Neutrophil (primary cell): ENCODE data around the gene CLNK.
"Not testable (repeated sequence)": the region's sequence is repeated elsewhere in the genome, so short reads cannot be mapped to it uniquely, and the experiment has no call there.

Source experiments
- H3K27ac ChIP-seq: fragments of 200-600 bp; sonication (generic); 2 replicates; pipeline ENCODE4 v1.5.1; 2016; ENCODE audit warnings: mild to moderate bottlenecking, moderate library complexity
- H3K27me3 ChIP-seq: fragments of 200-600 bp; sonication (generic); 2 replicates; pipeline ENCODE4 v1.6.0; 2016; ENCODE audit warnings: mild to moderate bottlenecking
- H3K36me3 ChIP-seq: fragments of 200-600 bp; sonication (generic); 2 replicates; pipeline ENCODE4 v1.5.1; 2017
- H3K4me1 ChIP-seq, 2 experiments: fragments of 200-600 bp in 1 of 2; sonication (generic) in 1 of 2; 1 replicate in 1 of 2; 2 replicates in 1 of 2; pipeline versions ENCODE4 v1.5.1 to v1.6.1; 2013 to 2016; ENCODE audit warnings: low read depth in 1 of 2, low read length in 1 of 2, mild to moderate bottlenecking in 1 of 2, moderate library complexity in 1 of 2; ENCODE audit not compliant: control insufficient read depth in 1 of 2, insufficient read depth in 1 of 2
- H3K4me3 ChIP-seq, 2 experiments: fragments of 200-600 bp in 1 of 2; sonication (generic) in 1 of 2; 1 replicate in 1 of 2; 2 replicates in 1 of 2; pipeline ENCODE4 v1.5.1; 2013 to 2016; ENCODE audit warnings: low read depth in 1 of 2, low read length in 1 of 2, mild to moderate bottlenecking in 1 of 2, moderate library complexity in 1 of 2
- H3K9me3 ChIP-seq: fragments of 200-600 bp; sonication (generic); 2 replicates; pipeline ENCODE4 v1.5.1; 2016
- CTCF ChIP-seq: fragments of 200-600 bp; sonication (generic); IDR thresholded peaks from 2 replicates; pipeline ENCODE4 v1.5.1; 2016; ENCODE audit warnings: antibody characterized with exemption

Gene CLNK

GRCh38 chr4:10619855-10620254 is 64.7 kb downstream of the CLNK start:
- H3K27ac ChIP-seq: no peak overlapping the region
- no peaks in the 10 kb centered on the region for H3K36me3 ChIP-seq
- no peak for TF ChIP-seq CTCF
- H3K4me3 ChIP-seq: no peak overlapping the region
- no peaks in the 10 kb centered on the region for H3K27me3 ChIP-seq
- H3K9me3 ChIP-seq: no peaks in the 10 kb centered on the region
- H3K4me1 ChIP-seq: no peaks in the 10 kb centered on the region

- H3K27me3 ChIP-seq: no peaks in the 10 kb centered on the region
- H3K36me3 ChIP-seq: no peaks in the 10 kb centered on the region
- no peaks in the 10 kb centered on the region for H3K4me1 ChIP-seq
- no peak for TF ChIP-seq CTCF
- no peaks in the 10 kb centered on the region for H3K9me3 ChIP-seq
- H3K4me3 ChIP-seq: no peak overlapping the region
- H3K27ac ChIP-seq: no peak overlapping the region
Observed at GRCh38 chr4:10619220-10619619, 65.3 kb downstream of the CLNK start.

GRCh38 chr4:10614926-10615325 is 69.6 kb downstream of the CLNK start:
- not testable (repeated sequence) for H3K27ac ChIP-seq, H3K27me3 ChIP-seq, H3K4me1 ChIP-seq, H3K9me3 ChIP-seq, H3K36me3 ChIP-seq, H3K4me3 ChIP-seq

- no peak overlapping the region for H3K27ac ChIP-seq
- H3K4me3 ChIP-seq: no peak overlapping the region
- TF ChIP-seq CTCF: no peak
- no peaks in the 10 kb centered on the region for H3K27me3 ChIP-seq
- no peaks in the 10 kb centered on the region for H3K36me3 ChIP-seq
- no peaks in the 10 kb centered on the region for H3K4me1 ChIP-seq
- no peaks in the 10 kb centered on the region for H3K9me3 ChIP-seq
Observed at GRCh38 chr4:10613926-10614478, 70.6 kb downstream of the CLNK start.

- TF ChIP-seq CTCF: no peak
- Histone ChIP-seq H3K36me3 (no peaks in the 10 kb centered on the region), H3K4me3 (no peak overlapping the region), H3K27ac (no peak overlapping the region), H3K4me1 (no peaks in the 10 kb centered on the region), H3K27me3 (no peaks in the 10 kb centered on the region), H3K9me3 (no peaks in the 10 kb centered on the region)
Observed at GRCh38 chr4:10612476-10612875, 72.1 kb downstream of the CLNK start.

GRCh38 chr4:10611673-10612072 is 72.9 kb downstream of the CLNK start:
- Histone ChIP-seq H3K9me3 (no peaks in the 10 kb centered on the region), H3K4me1 (no peaks in the 10 kb centered on the region), H3K27ac (no peak overlapping the region), H3K27me3 (no peaks in the 10 kb centered on the region), H3K36me3 (no peaks in the 10 kb centered on the region), H3K4me3 (no peak overlapping the region)
- no peak for TF ChIP-seq CTCF
